ENCODE data around the gene KLHL10.

- no peak for TF ChIP-seq POLR2A (IDR thresholded peaks at IDR 0.05)
- TF ChIP-seq CTCF (IDR thresholded peaks at IDR 0.05 in 8 of 11, conservative IDR thresholded peaks at IDR 0.05 in 3 of 11) = no peak
These were observed 38.3 kb upstream of the KLHL10 start for GRCh38 chr17:41799366-41799765.
